ENCODE results near the gene ZNF385D. TPM values are rescaled to one million over a fixed set of nuclear protein-coding genes. Genes with fewer than 3 reads are reported as not detected.

ZNF385D gene
- total RNA-seq, 1 experiment from 2014 or later, result 9.6 TPM

- no peak for ATAC-seq
- Mint-ChIP-seq H3K27me3 (ENCODE audit: low read depth) (no peaks in the 10 kb centered on the region), H3K36me3 (no peaks in the 10 kb centered on the region), H3K9me3 (no peaks in the 10 kb centered on the region), H3K4me3 (no peak overlapping the region), H3K4me1 (peaks cover 5% of the 10 kb centered on the region), H3K27ac (no peak overlapping the region)
- CTCF ChIA-PET, result no interaction called here
- no peak for DNase-seq (ENCODE audit: low spot score)
- TF ChIP-seq, protein P1, sequence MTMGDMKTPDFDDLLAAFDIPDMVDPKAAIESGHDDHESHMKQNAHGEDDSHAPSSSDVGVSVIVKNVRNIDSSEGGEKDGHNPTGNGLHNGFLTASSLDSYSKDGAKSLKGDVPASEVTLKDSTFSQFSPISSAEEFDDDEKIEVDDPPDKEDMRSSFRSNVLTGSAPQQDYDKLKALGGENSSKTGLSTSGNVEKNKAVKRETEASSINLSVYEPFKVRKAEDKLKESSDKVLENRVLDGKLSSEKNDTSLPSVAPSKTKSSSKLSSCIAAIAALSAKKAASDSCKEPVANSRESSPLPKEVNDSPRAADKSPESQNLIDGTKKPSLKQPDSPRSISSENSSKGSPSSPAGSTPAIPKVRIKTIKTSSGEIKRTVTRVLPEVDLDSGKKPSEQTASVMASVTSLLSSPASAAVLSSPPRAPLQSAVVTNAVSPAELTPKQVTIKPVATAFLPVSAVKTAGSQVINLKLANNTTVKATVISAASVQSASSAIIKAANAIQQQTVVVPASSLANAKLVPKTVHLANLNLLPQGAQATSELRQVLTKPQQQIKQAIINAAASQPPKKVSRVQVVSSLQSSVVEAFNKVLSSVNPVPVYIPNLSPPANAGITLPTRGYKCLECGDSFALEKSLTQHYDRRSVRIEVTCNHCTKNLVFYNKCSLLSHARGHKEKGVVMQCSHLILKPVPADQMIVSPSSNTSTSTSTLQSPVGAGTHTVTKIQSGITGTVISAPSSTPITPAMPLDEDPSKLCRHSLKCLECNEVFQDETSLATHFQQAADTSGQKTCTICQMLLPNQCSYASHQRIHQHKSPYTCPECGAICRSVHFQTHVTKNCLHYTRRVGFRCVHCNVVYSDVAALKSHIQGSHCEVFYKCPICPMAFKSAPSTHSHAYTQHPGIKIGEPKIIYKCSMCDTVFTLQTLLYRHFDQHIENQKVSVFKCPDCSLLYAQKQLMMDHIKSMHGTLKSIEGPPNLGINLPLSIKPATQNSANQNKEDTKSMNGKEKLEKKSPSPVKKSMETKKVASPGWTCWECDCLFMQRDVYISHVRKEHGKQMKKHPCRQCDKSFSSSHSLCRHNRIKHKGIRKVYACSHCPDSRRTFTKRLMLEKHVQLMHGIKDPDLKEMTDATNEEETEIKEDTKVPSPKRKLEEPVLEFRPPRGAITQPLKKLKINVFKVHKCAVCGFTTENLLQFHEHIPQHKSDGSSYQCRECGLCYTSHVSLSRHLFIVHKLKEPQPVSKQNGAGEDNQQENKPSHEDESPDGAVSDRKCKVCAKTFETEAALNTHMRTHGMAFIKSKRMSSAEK (CRISPR knock-in tag; IDR thresholded peaks at IDR 0.05; ENCODE audit: borderline replicate concordance), result no peak
- TF ChIP-seq ZNF121 (CRISPR knock-in tag; IDR thresholded peaks at IDR 0.05) (no peak), IRF2 (CRISPR knock-in tag; IDR thresholded peaks at IDR 0.05; ENCODE audit: borderline replicate concordance, low read depth) (no peak), SOX15 (CRISPR knock-in tag; IDR thresholded peaks at IDR 0.05) (no peak), CTCF (IDR thresholded peaks at IDR 0.05) (no peak), ZNF317 (CRISPR knock-in tag; IDR thresholded peaks at IDR 0.05; ENCODE audit: borderline replicate concordance, low read depth) (no peak), ATF1 (CRISPR knock-in tag; IDR thresholded peaks at IDR 0.05) (no peak), E2F4 (CRISPR knock-in tag; IDR thresholded peaks at IDR 0.05; ENCODE audit: borderline replicate concordance, low read depth) (no peak), ESRRA (CRISPR knock-in tag; IDR thresholded peaks at IDR 0.05; ENCODE audit: borderline replicate concordance) (no peak), FOXK1 (CRISPR knock-in tag; IDR thresholded peaks at IDR 0.05) (no peak), ZNF671 (CRISPR knock-in tag; IDR thresholded peaks at IDR 0.05) (no peak), ZNF232 (CRISPR knock-in tag; IDR thresholded peaks at IDR 0.05) (no peak)
- TF ChIP-seq, protein P2, sequence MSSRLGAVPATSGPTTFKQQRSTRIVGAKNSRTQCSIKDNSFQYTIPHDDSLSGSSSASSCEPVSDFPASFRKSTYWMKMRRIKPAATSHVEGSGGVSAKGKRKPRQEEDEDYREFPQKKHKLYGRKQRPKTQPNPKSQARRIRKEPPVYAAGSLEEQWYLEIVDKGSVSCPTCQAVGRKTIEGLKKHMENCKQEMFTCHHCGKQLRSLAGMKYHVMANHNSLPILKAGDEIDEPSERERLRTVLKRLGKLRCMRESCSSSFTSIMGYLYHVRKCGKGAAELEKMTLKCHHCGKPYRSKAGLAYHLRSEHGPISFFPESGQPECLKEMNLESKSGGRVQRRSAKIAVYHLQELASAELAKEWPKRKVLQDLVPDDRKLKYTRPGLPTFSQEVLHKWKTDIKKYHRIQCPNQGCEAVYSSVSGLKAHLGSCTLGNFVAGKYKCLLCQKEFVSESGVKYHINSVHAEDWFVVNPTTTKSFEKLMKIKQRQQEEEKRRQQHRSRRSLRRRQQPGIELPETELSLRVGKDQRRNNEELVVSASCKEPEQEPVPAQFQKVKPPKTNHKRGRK (CRISPR knock-in tag; IDR thresholded peaks at IDR 0.05; ENCODE audit: borderline replicate concordance), result no peak
- POLR2A ChIA-PET, result no interaction called here
Observed at GRCh38 chr3:21447476-21448151, 303.4 kb downstream of the ZNF385D start.

DNA sequence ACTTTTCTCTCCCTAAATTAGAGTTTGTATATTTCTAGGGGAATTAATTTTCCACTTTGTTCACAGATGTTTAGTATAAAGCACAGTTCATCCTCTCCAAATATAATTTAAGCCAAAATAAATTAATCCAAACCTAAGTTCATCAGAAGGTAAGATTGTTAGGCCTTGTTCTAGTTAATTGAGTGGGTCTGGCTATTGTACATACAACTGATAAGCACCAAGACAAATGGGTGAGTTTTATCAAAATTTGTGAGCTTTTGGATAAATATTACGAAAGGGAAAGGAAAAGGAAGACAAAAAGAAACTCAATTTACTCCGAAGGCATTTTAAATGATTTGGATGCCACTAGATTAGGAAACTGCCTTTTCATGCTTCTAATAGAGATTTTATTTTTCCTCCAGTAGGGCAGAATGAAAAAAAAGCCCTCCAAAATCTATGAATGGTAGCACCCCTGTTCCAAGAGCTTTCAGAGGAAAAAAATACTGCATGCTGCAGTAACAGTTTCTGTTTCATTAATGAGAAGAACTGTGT is 304.0 kb downstream of the ZNF385D start:
- ChIA-PET CTCF (no interaction called here), POLR2A (no interaction called here)
- no peak for TF ChIP-seq ZNF416 (CRISPR knock-in tag; IDR thresholded peaks at IDR 0.05)
- no peak for TF ChIP-seq NR2C2 (CRISPR knock-in tag; IDR thresholded peaks at IDR 0.05)
- TF ChIP-seq FOXP4 (CRISPR knock-in tag; IDR thresholded peaks at IDR 0.05), result no peak
- TF ChIP-seq IRF2 (CRISPR knock-in tag; IDR thresholded peaks at IDR 0.05; ENCODE audit: borderline replicate concordance, low read depth), result no peak
- TF ChIP-seq ZSCAN18 (CRISPR knock-in tag; IDR thresholded peaks at IDR 0.05), result no peak
- no peak for TF ChIP-seq GTF2I (CRISPR knock-in tag; conservative IDR thresholded peaks at IDR 0.05)
- TF ChIP-seq NR1H2 (CRISPR knock-in tag; IDR thresholded peaks at IDR 0.05), result no peak
- no peak for TF ChIP-seq PRRX2 (CRISPR knock-in tag; IDR thresholded peaks at IDR 0.05)
- TF ChIP-seq OVOL2 (CRISPR knock-in tag; IDR thresholded peaks at IDR 0.05; ENCODE audit: borderline replicate concordance), result no peak

More for the DNA sequence above, 304.0 kb downstream of the ZNF385D start:
- DNase-seq (ENCODE audit: low spot score) (no peak), ATAC-seq (no peak)
- H3K27ac Mint-ChIP-seq, result no peak overlapping the region
- no peak overlapping the region for H3K4me3 Mint-ChIP-seq
- no peaks in the 10 kb centered on the region for H3K27me3 Mint-ChIP-seq (ENCODE audit: low read depth)
- H3K9me3 Mint-ChIP-seq, result no peaks in the 10 kb centered on the region
- H3K36me3 Mint-ChIP-seq, result no peaks in the 10 kb centered on the region
- peaks cover 6% of the 10 kb centered on the region for H3K4me1 Mint-ChIP-seq
